Measurements from ENCODE around the gene ATF7IP2. TPM values are rescaled to one million over a fixed set of nuclear protein-coding genes. Genes with fewer than 3 reads are reported as not detected.
"Not testable (repeated sequence)": the region's sequence is repeated elsewhere in the genome, so short reads cannot be mapped to it uniquely, and the experiment has no call there.

Gene ATF7IP2
- total and polyA plus RNA-seq, 11 donors: 32.4 to 54.7 (median 43.2) TPM

DNA sequence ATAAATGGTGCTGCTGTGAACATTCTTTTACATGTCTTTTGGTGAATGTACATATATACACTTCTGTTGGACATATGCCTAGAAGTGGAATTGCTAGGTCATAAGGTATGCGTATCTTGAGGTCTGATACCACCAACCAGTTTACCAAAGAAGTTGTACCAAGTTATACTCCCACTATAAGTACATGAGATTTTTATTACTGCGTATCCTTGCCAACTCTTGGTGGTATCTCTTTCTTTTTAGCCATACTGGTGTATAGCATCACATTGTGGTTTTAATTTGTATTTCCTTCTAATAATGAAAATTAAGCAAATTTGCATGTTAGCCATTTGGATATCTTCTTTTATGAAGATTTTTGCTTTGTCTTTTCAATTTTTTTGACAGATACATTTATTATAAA, 80.5 kb downstream of the ATF7IP2 start:
- Histone ChIP-seq H3K27ac (no peak overlapping the region), H3K4me3 (no peak overlapping the region), H3K4me1 (peaks cover 0 to 3% (median 0%) of the 10 kb centered on the region in 12 donors), H3K36me3 (peaks cover 0 to 34% (median 7%) of the 10 kb centered on the region in 9 donors), H3K27me3 (no peaks in the 10 kb centered on the region), H3K9me3 (no peaks in the 10 kb centered on the region)
- WGBS, 4 donors: 97 to 99% (median 97%) methylated on average over 2 of the region's 2 CpGs
- intact Hi-C loops (cut with DNase I): no loop called here
- DNase-seq (no peak), ATAC-seq (no peak)
- TF ChIP-seq, protein P1, sequence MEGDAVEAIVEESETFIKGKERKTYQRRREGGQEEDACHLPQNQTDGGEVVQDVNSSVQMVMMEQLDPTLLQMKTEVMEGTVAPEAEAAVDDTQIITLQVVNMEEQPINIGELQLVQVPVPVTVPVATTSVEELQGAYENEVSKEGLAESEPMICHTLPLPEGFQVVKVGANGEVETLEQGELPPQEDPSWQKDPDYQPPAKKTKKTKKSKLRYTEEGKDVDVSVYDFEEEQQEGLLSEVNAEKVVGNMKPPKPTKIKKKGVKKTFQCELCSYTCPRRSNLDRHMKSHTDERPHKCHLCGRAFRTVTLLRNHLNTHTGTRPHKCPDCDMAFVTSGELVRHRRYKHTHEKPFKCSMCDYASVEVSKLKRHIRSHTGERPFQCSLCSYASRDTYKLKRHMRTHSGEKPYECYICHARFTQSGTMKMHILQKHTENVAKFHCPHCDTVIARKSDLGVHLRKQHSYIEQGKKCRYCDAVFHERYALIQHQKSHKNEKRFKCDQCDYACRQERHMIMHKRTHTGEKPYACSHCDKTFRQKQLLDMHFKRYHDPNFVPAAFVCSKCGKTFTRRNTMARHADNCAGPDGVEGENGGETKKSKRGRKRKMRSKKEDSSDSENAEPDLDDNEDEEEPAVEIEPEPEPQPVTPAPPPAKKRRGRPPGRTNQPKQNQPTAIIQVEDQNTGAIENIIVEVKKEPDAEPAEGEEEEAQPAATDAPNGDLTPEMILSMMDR (IDR thresholded peaks at IDR 0.05): no peak
- no peak for TF ChIP-seq POLR2A (IDR thresholded peaks at IDR 0.05)

DNA sequence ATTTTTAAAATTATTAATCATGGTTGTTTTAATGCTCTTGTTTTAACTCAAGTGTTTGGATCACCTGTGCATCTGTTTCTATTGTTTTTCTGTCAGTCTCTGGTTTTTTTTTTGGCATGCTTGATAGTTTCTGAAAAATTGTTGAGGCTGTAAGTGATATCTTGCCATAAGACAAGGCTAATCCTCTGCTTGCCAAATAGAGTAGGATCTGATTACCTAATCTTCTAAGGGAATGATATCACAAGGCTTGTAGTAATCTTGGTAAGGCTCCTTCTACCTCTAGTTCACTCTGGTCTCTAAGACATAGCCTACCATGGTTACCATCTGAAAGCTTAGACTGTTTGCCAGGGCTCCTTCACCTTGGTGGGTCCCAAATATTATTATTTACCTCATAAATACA, 81.0 kb downstream of the ATF7IP2 start:
- TF ChIP-seq, protein P1 (IDR thresholded peaks at IDR 0.05): no peak
- TF ChIP-seq POLR2A (IDR thresholded peaks at IDR 0.05): no peak
- Histone ChIP-seq H3K27ac (no peak overlapping the region), H3K36me3 (peaks cover 0 to 30% (median 7%) of the 10 kb centered on the region in 9 donors), H3K27me3 (no peaks in the 10 kb centered on the region), H3K9me3 (no peaks in the 10 kb centered on the region), H3K4me3 (no peak overlapping the region), H3K4me1 (peaks cover 0 to 3% (median 0%) of the 10 kb centered on the region in 12 donors)
- ATAC-seq: no peak
- no peak for DNase-seq
- intact Hi-C loops (cut with DNase I): no loop called here

DNA sequence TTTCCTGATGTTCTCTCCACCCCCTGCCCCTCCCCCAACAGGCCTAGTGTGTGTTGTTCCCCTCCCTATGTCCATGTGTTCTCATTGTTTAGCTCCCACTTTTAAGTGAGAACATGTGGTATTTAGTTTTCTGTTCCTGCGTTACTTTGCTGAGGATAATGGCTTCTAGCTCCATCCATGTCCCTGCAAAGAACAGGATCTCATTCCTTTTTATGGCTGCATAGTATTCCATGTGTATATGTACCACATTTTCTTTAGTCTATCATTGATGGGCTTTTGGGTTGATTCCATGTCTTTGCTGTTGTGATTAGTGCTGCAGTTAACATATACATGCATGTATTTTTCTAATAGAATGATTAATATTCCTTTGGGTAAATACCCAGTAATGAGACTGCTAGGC, 90.8 kb downstream of the ATF7IP2 start:
- Histone ChIP-seq H3K36me3 (peaks cover 0 to 54% (median 24%) of the 10 kb centered on the region in 9 donors), H3K9me3 (peaks cover 0 to 28% (median 0%) of the 10 kb centered on the region in 12 donors)
- DNase-seq; ATAC-seq; H3K27me3 ChIP-seq; H3K27ac ChIP-seq; H3K4me1 ChIP-seq; H3K4me3 ChIP-seq; intact Hi-C loops (cut with DNase I): not testable (repeated sequence)
- 94 to 98% (median 97%) methylated on average over 1 of the region's 1 CpG for WGBS, 4 donors

GRCh38 chr16:10480151-10480550, 94.3 kb downstream of the ATF7IP2 start:
- H3K4me3 ChIP-seq: no peak overlapping the region

More at GRCh38 chr16:10480151-10480550, 94.3 kb downstream of the ATF7IP2 start:
- Histone ChIP-seq H3K9me3 (peaks cover 0 to 18% (median 0%) of the 10 kb centered on the region in 12 donors), H3K36me3 (peaks cover 0 to 59% (median 15%) of the 10 kb centered on the region in 9 donors), H3K27me3 (no peaks in the 10 kb centered on the region), H3K27ac (no peak overlapping the region), H3K4me1 (no peaks in the 10 kb centered on the region)
- DNase-seq (no peak), ATAC-seq (no peak)
- 87 to 97% (median 93%) methylated on average over 1 to 2 of the region's 2 CpGs for whole genome bisulfite sequencing, 4 donors
- TF ChIP-seq, protein P1 (IDR thresholded peaks at IDR 0.05): no peak
- no peak for TF ChIP-seq POLR2A (IDR thresholded peaks at IDR 0.05)
- intact Hi-C loops (cut with DNase I): no loop called here
